Gastrocnemius medialis (tissue), 4 donors: ENCODE data around the gene MYT1. TPM values are rescaled to one million over a fixed set of nuclear protein-coding genes. Genes with fewer than 3 reads are reported as not detected.
"Not testable (repeated sequence)": the region's sequence is repeated elsewhere in the genome, so short reads cannot be mapped to it uniquely, and the experiment has no call there.

Experiments
- ATAC-seq, 2 donors: fragments of 150-250 bp; one replicate each; pipeline ENCODE4 v1.9.1; 2016
- DNase-seq, 2 donors: peaks; one replicate each; pipeline ENCODE4 v3.0.0-alpha.2; 2019
- H3K27ac ChIP-seq, 4 donors: fragments of 200-600 bp; sonication (generic); 1 replicate in 1 of 4; 2 replicates in 3 of 4; pipeline ENCODE4 v1.5.1; 2016 to 2018; ENCODE audit warnings: mild to moderate bottlenecking in 2 of 4, moderate library complexity in 1 of 4
- H3K27me3 ChIP-seq, 3 donors: fragments of 200-600 bp; sonication (generic) in 2 of 3; 1 replicate in 1 of 3; 2 replicates in 2 of 3; pipeline versions ENCODE4 v1.5.1 to v1.6.0; 2016 to 2019; ENCODE audit warnings: mild to moderate bottlenecking in 1 of 3, moderate library complexity in 1 of 3
- H3K36me3 ChIP-seq, 2 donors: fragments of 200-600 bp; sonication (generic) in 1 of 2; one replicate each; pipeline ENCODE4 v1.5.1; 2017 to 2018
- H3K4me1 ChIP-seq, 2 donors: fragments of 200-600 bp; sonication (generic) in 1 of 2; one replicate each; pipeline ENCODE4 v1.5.1; 2016 to 2017; ENCODE audit warnings: mild to moderate bottlenecking in 2 of 2
- H3K4me3 ChIP-seq, 4 donors: fragments of 200-600 bp; sonication (generic) in 3 of 4; 1 replicate in 1 of 4; 2 replicates in 3 of 4; pipeline ENCODE4 v1.5.1; 2016 to 2019; ENCODE audit warnings: mild to moderate bottlenecking in 2 of 4
- H3K9me3 ChIP-seq, 3 donors: fragments of 200-600 bp; sonication (generic) in 2 of 3; 1 replicate in 1 of 3; 2 replicates in 2 of 3; pipeline ENCODE4 v1.5.1; 2016 to 2019
- CTCF ChIP-seq, 5 experiments: fragments of 450-650 bp in 3 of 5; fragments of 200-600 bp in 2 of 5; sonication (generic) in 2 of 5; IDR thresholded peaks in 4 of 5; conservative IDR thresholded peaks in 1 of 5; 1 replicate in 4 of 5; 2 replicates in 1 of 5; pipeline ENCODE4 v1.5.1; 2016 to 2019; ENCODE audit warnings: antibody characterized with exemption in 5 of 5, mild to moderate bottlenecking in 3 of 5, moderate library complexity in 3 of 5
- POLR2A ChIP-seq, 2 donors: fragments of 450-650 bp; IDR thresholded peaks; one replicate each; pipeline ENCODE4 v1.6.1; 2017; ENCODE audit warnings: antibody characterized with exemption in 2 of 2, mild to moderate bottlenecking in 2 of 2, moderate library complexity in 2 of 2
- in situ Hi-C, 4 donors: fragments of 200-750 bp; cut with MboI; loops; one replicate each; pipeline versions ENCODE4 v1.15.0 to v1.8.0; 2017; ENCODE audit warnings: low sequenced_read_pairs in 4 of 4
- intact Hi-C: fragments of 100-400 bp; cut with DNase I; formaldehyde crosslinking; loops from one replicate; pipeline ENCODE4 v1.15.1; 2023; ENCODE audit warnings: low total_unique reads
- total RNA-seq, 4 donors: library from RNA; depleted of rRNA; stranded (reverse); fragments of >200 nt; gene quantifications; one replicate each; pipeline versions ENCODE4 v1.1.0 to v1.2.3, GENCODE V29; 2016

Gene MYT1
- total RNA-seq, 4 donors from 2014 or later = not detected

DNA sequence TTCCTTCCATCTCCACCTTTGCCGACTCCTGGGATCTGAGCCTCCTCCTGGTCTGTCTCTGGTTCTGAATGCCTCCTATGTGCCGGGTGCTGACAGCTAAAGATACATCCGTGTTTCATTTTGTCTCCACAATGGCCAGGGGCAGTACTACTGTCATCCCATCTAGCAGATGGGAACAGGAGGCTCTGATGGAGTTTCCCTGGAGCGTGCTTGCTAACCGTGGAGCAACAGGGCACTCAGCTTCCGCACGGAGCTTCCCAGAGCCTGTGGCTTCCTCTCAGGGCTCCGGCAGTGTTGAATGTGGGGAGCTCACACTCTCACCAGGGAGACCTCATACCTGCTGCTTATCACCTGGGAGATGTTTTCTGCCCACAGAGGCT lies 45.0 kb upstream of the MYT1 start:
- no peak for TF ChIP-seq CTCF (IDR thresholded peaks at IDR 0.05 in 4 of 5, conservative IDR thresholded peaks at IDR 0.05 in 1 of 5)
- TF ChIP-seq POLR2A (IDR thresholded peaks at IDR 0.05) = no peak
- no peak for ATAC-seq
- Histone ChIP-seq H3K9me3 (no peaks in the 10 kb centered on the region), H3K36me3 (no peaks in the 10 kb centered on the region), H3K27me3 (peaks cover 0 to 15% (median 12%) of the 10 kb centered on the region in 3 donors), H3K4me1 (no peaks in the 10 kb centered on the region), H3K27ac (no peak overlapping the region), H3K4me3 (no peak overlapping the region)
- intact Hi-C loops (no loop called here), in situ Hi-C loops (no loop called here)
- DNase-seq = no peak

GRCh38 chr20:64119681-64120341 lies 44.4 kb upstream of the MYT1 start:
- Histone ChIP-seq H3K9me3 (no peaks in the 10 kb centered on the region), H3K27me3 (peaks cover 0 to 19% (median 14%) of the 10 kb centered on the region in 3 donors), H3K4me3 (no peak overlapping the region), H3K4me1 (no peaks in the 10 kb centered on the region), H3K36me3 (no peaks in the 10 kb centered on the region), H3K27ac (no peak overlapping the region)
- DNase-seq (no peak), ATAC-seq (no peak)
- in situ Hi-C loops (no loop called here), intact Hi-C loops (loop anchor here (1.0 kb wide), 2 partner anchors 37 to 81 kb away; no protein-coding TSS in a partner anchor)
- TF ChIP-seq POLR2A (IDR thresholded peaks at IDR 0.05) (no peak), CTCF (IDR thresholded peaks at IDR 0.05 in 4 of 5, conservative IDR thresholded peaks at IDR 0.05 in 1 of 5) (no peak)

- Histone ChIP-seq H3K36me3 (no peaks in the 10 kb centered on the region), H3K4me3 (no peak overlapping the region), H3K27me3 (peaks cover 0 to 21% (median 19%) of the 10 kb centered on the region in 3 donors), H3K9me3 (no peaks in the 10 kb centered on the region), H3K27ac (no peak overlapping the region), H3K4me1 (no peaks in the 10 kb centered on the region)
- ATAC-seq = no peak
- in situ Hi-C loops (no loop called here), intact Hi-C loops (no loop called here)
- TF ChIP-seq POLR2A (IDR thresholded peaks at IDR 0.05) = no peak
- no peak for TF ChIP-seq CTCF (IDR thresholded peaks at IDR 0.05 in 4 of 5, conservative IDR thresholded peaks at IDR 0.05 in 1 of 5)
- no peak for DNase-seq
These were observed 42.7 kb upstream of the MYT1 start for GRCh38 chr20:64121586-64121985.

GRCh38 chr20:64122927-64123326 lies 41.3 kb upstream of the MYT1 start:
- H3K36me3 ChIP-seq, in situ Hi-C loops, intact Hi-C loops, DNase-seq, ATAC-seq, H3K4me1 ChIP-seq, H3K27ac ChIP-seq, H3K9me3 ChIP-seq, H3K4me3 ChIP-seq: not testable (repeated sequence)
- H3K27me3 ChIP-seq = peaks cover 0 to 23% (median 21%) of the 10 kb centered on the region in 3 donors

- in situ Hi-C loops, ATAC-seq, DNase-seq, H3K36me3 ChIP-seq, H3K4me3 ChIP-seq, H3K27ac ChIP-seq, H3K4me1 ChIP-seq, intact Hi-C loops, H3K9me3 ChIP-seq: not testable (repeated sequence)
- H3K27me3 ChIP-seq = peaks cover 0 to 24% (median 21%) of the 10 kb centered on the region in 3 donors
These were observed 40.7 kb upstream of the MYT1 start for GRCh38 chr20:64123517-64123916.
